Esophagus mucosa (tissue), 1 donor: ENCODE data around the gene CYP46A1. TPM values are rescaled to one million over a fixed set of nuclear protein-coding genes. Genes with fewer than 3 reads are reported as not detected.

Experiments used
- ATAC-seq: fragments of 200-7000 bp; cut with Tn5 transposase; one replicate; pipeline ENCODE4 v1.9.1; 2020
- total RNA-seq: library from RNA; stranded (reverse); gene quantifications from one replicate; pipeline ENCODE4 v1.2.4, GENCODE V29; 2023
- donor health status: DM: yes; HTN: yes; CAD: no.

Gene CYP46A1
- total RNA-seq, 1 donor from 2014 or later = not detected

- ATAC-seq = peak; percentile 26
Observed at GRCh38 chr14:99716850-99717681, 33.0 kb downstream of the CYP46A1 start.

- ATAC-seq = no peak
Observed at GRCh38 chr14:99717682-99718013, 33.5 kb downstream of the CYP46A1 start.

- no peak for ATAC-seq
Observed at GRCh38 chr14:99718031-99718810, 34.1 kb downstream of the CYP46A1 start.

- ATAC-seq = no peak
Observed at GRCh38 chr14:99718811-99719192, 34.7 kb downstream of the CYP46A1 start.

GRCh38 chr14:99720941-99721791, 37.1 kb downstream of the CYP46A1 start:
- no peak for ATAC-seq

GRCh38 chr14:99721792-99722516, 37.9 kb downstream of the CYP46A1 start:
- no peak for ATAC-seq

- no peak for ATAC-seq
Observed at GRCh38 chr14:99722741-99723140, 38.6 kb downstream of the CYP46A1 start.

- ATAC-seq = no peak
Observed at GRCh38 chr14:99724196-99724891, 40.2 kb downstream of the CYP46A1 start.

- no peak for ATAC-seq
Observed at GRCh38 chr14:99724939-99725773, 41.1 kb downstream of the CYP46A1 start.

- ATAC-seq = no peak
Observed at GRCh38 chr14:99725774-99726537, 41.9 kb downstream of the CYP46A1 start.

- no peak for ATAC-seq
Observed at GRCh38 chr14:99726538-99727095, 42.5 kb downstream of the CYP46A1 start.

GRCh38 chr14:99727096-99727870, 43.2 kb downstream of the CYP46A1 start:
- no peak for ATAC-seq

- ATAC-seq = no peak
Observed at GRCh38 chr14:99728231-99728920, 44.3 kb downstream of the CYP46A1 start.

- no peak for ATAC-seq
Observed at GRCh38 chr14:99728981-99729451, 44.9 kb downstream of the CYP46A1 start.

GRCh38 chr14:99729991-99730875, 46.1 kb downstream of the CYP46A1 start:
- peak; percentile 65 for ATAC-seq

- no peak for ATAC-seq
Observed at GRCh38 chr14:99730876-99731546, 46.9 kb downstream of the CYP46A1 start.
